Hematopoietic multipotent progenitor cell treated with erythropoietin and hydrocortisone succinate and interleukin-3 and kit ligand, for 15 days (in vitro differentiated cells): ENCODE measurements around the gene MBOAT1.
"Not testable (repeated sequence)": the region's sequence is repeated elsewhere in the genome, so short reads cannot be mapped to it uniquely, and the experiment has no call there.

Source experiments
- DNase-seq: peaks from one replicate; pipeline ENCODE4 v3.0.0-alpha.2; 2015; ENCODE audit warnings: low spot score

Gene MBOAT1

GRCh38 chr6:20212392-20213111, at the start of gene MBOAT1:
TSS of gene MBOAT1 (minus strand) at chr6:20212469. CDS start at chr6:20212234, 235 bp downstream.
- peak; percentile 77 for DNase-seq

- DNase-seq: no peak
Measured at GRCh38 chr6:20261685-20262084, 49.4 kb upstream of the MBOAT1 start.

GRCh38 chr6:20260360-20260759, 48.1 kb upstream of the MBOAT1 start:
- DNase-seq: no peak

- DNase-seq: no peak
Measured at GRCh38 chr6:20259316-20260049, 47.2 kb upstream of the MBOAT1 start.

- DNase-seq: no peak
Measured at GRCh38 chr6:20255428-20255827, 43.2 kb upstream of the MBOAT1 start.

- no peak for DNase-seq
Measured at GRCh38 chr6:20254295-20254694, 42.0 kb upstream of the MBOAT1 start.

GRCh38 chr6:20253021-20253420, 40.8 kb upstream of the MBOAT1 start:
- DNase-seq: no peak

- DNase-seq: no peak
Measured at GRCh38 chr6:20252311-20252710, 40.0 kb upstream of the MBOAT1 start.

- no peak for DNase-seq
Measured at GRCh38 chr6:20251525-20251924, 39.3 kb upstream of the MBOAT1 start.

- DNase-seq: no peak
Measured at GRCh38 chr6:20246125-20246524, 33.9 kb upstream of the MBOAT1 start.

GRCh38 chr6:20244807-20245681, 32.8 kb upstream of the MBOAT1 start:
- not testable (repeated sequence) for DNase-seq

- no peak for DNase-seq
Measured at GRCh38 chr6:20243288-20243687, 31.0 kb upstream of the MBOAT1 start.

- no peak for DNase-seq
Measured at GRCh38 chr6:20242397-20242796, 30.1 kb upstream of the MBOAT1 start.

- DNase-seq: no peak
Measured at GRCh38 chr6:20241102-20241501, 28.8 kb upstream of the MBOAT1 start.

- no peak for DNase-seq
Measured at GRCh38 chr6:20238688-20239587, 26.7 kb upstream of the MBOAT1 start.

- no peak for DNase-seq
Measured at GRCh38 chr6:20237677-20238460, 25.6 kb upstream of the MBOAT1 start.

- DNase-seq: no peak
Measured at GRCh38 chr6:20236909-20237600, 24.8 kb upstream of the MBOAT1 start.

- no peak for DNase-seq
Measured at GRCh38 chr6:20236344-20236743, 24.1 kb upstream of the MBOAT1 start.

GRCh38 chr6:20235041-20235440, 22.8 kb upstream of the MBOAT1 start:
- no peak for DNase-seq

GRCh38 chr6:20234136-20234535, 21.9 kb upstream of the MBOAT1 start:
- DNase-seq: no peak
